ENCODE data around the gene CASS4. TPM values are rescaled to one million over a fixed set of nuclear protein-coding genes. Genes with fewer than 3 reads are reported as not detected.
A peak's percentile ranks its signal among the peaks of the same experiment; 100 is the strongest.

CASS4 gene
- total RNA-seq, 1 donor from 2014 or later = 0.17 TPM

DNA sequence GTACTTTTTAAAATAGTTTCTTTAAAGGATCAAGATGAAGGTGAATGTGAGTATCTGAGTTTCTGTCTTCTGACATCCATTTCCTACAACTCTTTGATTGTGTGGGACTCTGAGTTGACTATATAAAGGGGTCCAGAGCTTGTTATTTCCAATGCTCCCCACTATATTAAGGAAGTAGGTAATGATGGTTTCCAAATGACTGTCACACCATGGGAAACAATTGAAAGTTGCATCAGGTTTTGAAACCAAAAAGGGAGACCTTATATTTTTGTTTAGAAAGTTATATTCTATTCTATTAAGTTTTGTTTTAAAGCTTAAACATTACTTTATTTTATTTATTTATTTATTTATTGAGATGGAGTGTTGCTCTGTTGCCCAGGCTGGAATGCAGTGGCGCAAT lies 11.2 kb downstream of the CASS4 start:
- DNase-seq = no peak

DNA sequence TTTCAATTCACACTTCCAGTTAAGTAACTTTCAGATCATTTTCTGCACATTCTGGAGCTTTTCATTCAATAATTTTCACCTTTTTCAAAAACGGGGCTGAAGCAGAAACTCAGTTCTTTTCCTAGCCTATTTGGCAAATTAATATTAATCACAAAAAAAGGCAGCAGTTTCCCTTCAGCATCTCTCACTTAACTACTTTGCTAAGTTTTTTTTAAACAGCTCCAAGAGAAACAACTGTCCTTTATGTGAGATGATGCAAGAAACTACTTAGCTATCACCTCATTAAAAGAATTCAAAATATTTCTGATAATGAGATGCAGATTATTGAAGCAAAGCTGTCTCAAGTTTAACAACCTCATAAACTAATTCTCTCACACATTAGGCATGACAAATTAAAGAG lies 11.8 kb downstream of the CASS4 start:
- no peak for DNase-seq

DNA sequence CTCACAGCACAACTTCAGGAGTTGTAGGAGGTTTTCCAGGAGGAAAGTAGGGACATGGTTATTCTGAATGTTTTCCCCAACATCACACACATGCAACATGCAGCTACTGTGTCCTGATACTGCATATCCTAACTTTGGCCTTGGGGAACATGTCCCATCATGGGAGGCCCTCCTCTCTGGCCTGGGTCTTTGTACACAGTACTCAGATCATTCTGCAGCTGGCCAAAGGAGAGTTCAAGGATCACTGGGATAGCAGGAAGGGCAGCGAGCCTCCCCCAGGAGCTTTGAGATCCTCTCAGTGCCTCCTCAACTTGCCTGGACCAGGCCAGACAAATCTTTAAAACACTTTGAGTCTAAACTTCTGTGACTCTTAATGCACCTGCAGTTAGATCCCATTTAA lies 12.9 kb downstream of the CASS4 start:
- no peak for DNase-seq

DNA sequence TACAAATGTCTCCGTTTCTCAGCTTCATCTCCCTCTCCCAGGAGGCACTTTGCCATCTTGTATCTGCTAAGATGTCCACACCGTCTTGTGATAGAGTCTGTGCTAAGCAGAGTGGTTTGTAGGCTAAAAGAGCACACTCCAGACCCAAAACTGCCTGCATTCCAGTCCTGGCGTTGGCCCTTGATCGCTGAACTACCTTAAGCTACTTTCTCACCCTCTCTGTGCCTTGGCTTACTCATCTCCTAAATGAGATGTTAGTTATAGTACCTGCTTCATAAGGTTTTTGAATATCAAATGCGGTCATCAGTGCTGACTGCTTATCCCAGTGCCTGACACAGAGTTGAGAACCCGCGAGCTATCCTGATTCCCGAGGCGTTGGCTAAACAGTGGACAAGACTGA lies 14.0 kb downstream of the CASS4 start:
- no peak for DNase-seq

DNA sequence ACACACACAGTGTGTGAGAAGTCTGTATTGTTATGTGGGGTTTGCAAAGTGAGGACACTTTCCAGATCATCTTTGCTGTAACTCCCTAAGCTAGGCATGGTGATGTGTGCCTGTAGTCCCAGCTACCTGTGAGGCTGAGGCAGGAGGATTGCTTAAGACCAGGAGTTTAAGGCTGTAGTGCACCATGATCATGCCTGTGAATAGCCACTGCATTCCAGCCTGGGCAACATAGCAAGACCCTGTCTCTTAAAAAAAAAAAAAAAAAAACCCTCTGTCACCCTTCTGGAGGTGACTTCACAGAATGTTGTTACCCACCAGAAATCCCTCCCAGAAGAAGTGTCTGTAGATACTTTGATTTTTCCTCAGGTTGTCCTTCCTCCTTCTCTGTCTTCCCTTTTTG lies 14.9 kb downstream of the CASS4 start:
- DNase-seq = no peak

DNA sequence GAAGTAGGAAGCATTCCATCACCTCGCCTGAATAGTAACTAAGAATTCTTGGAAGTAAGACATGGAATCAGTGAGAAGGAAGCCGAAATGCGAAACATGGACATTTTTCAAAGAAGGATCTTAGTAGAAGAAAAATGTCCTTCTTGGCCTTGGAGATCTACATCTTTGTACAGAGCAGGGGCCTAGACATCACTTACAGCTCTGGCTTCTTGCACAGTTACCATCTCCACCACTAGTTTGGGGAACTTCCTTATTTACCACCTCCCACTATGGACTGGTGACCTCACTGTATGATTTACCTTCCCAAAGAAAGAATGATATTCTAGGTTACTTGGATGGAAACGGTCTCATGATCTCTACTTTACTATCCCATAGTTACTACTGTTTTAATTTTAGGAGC lies 15.7 kb downstream of the CASS4 start:
- DNase-seq = no peak

DNA sequence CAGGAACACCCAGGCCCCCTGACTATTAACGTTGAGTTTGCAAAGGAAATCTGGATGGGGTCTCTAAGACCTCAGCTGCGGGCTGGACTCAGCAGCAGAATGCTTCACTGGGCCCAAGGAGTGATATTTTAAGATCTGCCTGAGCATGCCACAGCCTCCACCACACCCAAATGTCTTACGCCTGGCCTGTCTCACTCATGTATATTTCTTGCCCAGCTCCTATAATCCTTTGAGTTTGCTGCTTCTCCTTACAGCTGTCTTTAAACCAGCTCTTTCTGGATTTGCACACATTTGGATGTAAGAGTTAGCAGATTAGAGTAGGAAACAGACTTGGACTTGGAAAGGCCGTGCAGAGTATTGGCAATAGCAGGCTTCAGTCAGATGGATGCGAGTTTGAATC lies 16.4 kb downstream of the CASS4 start:
- no peak for DNase-seq

DNA sequence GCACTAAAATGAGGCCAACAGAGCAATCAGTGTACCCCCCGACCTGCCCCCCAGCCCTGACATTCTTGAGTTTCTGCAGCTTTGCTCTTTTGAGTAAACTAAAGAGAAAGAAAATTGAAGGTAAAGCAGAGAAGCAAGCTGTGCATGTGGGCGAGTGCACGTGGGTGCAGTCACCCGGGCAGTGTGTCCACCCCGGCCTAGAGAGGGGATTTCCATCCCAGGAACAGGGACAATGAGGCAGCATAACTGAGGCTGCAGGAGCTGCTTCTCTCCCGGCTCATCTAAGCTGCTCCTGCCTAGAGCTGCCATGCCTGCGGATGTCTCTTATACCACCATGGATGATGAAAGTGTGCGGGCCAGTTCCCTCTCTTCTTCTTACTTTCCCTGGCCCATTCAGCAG lies 16.8 kb downstream of the CASS4 start:
- no peak for DNase-seq

DNA sequence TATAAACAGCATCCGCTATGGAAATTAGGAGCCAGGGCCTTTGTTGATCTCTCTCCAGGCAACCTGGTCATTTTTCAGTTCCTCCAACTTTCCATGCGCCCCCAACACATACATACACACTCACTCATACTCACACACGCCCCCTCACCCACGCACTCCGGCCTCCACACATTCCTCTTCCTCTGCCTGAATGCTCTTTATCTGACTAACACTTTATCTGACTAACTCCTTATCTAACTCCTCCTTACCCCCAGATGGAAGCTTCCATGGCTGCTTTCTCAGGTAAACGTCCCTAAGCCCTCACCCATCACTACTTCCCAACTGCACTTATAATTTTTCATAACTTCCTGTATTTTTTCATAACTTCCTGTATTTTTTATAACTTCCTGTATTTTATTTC lies 17.4 kb downstream of the CASS4 start:
- DNase-seq = peak; percentile 56

DNA sequence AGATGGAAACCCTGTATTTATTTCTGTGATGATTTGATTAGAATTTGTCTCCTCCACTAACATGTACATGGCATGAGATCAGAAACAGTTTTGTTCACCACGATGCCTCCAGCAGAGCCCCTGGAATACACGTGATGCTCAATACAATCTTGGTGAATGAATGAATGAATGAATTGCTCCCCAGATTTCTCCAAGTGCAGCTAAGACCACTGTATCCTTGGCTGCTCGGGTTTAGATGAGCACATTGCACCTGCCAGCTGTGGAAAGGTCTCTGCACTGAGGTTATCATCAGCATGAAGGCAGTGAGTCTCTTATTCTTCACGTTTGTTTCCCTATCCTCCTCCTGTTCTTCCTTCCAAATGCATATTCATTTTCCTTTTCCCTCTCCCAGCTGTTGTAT lies 17.9 kb downstream of the CASS4 start:
- DNase-seq = no peak

DNA sequence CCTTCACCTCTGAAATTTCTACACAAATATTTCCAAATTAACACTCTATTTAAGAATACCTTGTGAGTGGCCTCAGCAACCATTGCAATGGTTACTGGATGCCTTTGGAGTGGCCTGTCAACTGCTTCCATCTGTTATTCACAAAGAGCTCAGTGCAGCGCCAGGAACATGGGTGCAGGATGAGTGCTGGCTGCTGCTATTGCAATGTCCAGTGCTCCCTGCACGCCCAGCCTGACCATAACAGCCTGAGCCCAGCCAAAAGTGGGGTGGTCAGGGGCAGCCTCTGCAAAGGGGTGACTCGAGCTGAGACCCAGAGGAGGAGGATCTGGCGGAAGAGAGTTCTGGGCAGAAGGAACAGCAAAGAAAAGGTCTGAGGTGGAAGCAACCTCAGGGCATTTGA lies 18.4 kb downstream of the CASS4 start:
- DNase-seq = no peak

DNA sequence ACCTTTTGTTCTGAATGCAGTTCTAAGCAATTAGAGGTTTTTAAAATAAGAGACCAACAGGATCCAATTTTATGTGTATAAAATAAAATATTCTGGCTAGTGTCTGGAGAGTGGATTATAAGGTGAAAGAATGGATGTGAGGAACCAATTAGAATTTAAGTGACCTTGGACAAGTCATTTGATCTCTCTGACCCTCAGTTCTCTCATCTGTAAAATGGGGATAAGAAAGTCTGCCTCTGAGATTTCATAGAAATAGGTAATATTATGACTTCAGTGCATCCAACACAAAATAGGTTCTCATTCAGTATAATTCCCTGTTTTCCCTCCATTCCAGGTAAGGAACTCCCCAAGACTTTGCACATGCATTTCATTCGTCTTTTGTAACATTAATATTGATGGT lies 18.9 kb downstream of the CASS4 start:
- DNase-seq = no peak

DNA sequence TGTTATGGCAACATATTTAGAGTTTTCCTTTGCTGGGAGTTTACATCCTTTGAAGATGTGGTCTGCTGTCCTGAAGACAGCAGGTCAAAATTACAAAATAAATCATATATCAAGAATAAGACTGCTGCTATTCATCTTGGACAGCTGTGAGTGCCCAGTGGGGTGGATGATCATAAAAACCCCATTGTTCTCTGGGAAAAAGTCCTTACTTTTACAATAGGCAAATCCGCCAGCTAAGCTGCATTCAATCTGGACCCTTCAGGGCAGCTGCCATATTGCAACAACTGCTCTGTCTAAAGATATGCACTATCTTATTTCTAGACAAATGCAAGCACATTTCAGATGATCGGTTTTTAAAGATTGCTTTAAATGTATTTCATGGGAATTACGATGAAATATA lies 19.4 kb downstream of the CASS4 start:
- DNase-seq = no peak

DNA sequence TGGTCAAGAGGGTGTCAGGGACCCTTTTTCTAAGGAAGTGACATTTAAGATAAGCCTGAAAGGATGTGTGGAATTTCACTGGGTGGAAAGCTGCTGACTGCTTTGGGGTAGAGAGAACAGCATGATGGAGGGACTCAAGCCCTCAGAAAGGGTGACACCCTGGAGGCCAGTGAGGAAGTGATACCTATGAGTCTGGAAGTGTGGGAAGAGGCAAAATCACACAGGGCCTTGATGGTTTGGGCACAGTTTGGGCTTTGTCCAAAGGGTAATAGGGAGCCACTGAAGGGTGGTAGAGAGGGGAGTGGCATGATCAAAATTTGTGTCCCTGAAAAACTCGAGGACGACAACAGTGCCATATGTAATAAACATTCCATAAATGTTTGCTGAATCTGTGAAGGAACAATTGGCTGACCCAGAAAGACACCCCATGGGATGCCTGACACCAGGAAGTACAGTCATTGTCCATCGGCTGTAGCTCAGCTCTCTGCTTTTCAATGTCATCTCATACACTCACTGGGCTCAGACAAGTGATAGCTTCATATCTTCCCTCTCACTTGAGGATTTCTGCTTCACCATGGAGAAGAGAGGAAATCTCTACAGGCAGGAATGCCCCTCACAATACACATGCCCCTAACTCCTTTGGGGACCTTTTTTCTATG lies 21.3 kb downstream of the CASS4 start:
- DNase-seq = no peak

DNA sequence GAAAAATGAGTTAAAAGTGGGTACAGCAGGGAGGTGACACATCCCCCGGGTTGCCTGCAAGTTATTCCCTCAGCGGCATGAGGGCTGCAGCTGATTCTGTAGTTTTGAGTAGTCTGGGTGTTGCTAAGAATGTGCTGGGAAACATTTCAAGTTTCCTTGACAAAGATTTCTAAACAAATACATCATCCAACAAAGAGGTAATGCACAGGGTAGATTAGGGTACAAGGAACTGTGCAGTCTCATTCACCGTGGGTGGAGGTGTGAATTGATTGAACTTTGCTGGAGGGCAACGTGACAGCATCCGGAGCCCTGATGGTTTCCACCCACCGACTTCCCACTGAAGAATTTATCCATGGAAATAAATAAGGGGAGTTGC lies 21.8 kb downstream of the CASS4 start:
- peak; percentile 31 for DNase-seq

DNA sequence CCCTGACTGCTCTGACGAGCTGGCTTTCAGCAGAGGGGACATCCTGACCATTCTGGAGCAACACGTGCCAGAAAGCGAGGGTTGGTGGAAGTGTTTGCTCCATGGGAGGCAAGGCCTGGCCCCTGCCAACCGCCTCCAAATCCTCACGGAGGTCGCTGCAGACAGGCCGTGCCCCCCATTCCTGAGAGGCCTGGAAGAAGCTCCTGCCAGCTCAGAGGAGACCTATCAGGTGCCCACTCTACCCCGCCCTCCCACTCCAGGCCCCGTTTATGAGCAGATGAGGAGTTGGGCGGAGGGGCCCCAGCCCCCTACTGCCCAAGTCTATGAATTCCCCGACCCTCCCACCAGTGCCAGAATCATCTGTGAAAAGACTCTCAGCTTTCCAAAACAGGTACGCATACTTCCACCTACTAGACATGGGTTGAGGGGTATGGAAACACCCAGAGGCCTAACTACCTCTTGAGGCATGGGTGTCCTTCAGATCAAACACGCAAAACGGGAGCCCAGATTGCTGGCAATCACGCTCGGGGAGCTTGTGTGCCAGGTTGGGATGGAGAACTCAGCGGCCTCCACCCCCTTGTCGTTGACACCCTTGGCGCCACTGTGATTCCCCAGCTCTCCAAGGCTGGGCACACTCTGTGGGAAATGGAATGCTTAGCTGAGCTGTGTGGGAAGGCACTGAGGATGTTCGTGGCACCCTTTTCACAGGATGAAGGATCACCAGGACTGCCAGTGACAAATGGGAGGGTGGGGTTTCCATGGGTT lies 25.3 kb downstream of the CASS4 start:
- no peak for DNase-seq

DNA sequence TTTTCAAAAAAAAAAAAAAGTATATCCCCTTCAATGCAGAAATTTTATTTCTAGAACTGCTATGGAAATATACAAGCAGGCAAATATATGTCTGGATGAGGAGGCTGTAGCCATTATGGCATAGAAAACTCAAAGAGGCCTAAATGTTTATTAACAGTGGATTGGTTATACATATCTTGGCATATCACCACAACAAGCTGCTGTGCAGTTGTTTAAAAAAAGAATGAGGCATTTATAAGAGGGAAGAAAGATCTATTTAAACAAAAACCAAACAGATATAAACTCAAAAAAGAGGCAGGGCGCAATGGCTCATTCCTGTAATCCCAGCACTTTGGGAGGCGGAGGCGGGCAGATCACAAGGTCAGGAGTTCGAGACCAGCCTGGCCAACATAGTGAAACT lies 26.2 kb downstream of the CASS4 start:
- no peak for DNase-seq

DNA sequence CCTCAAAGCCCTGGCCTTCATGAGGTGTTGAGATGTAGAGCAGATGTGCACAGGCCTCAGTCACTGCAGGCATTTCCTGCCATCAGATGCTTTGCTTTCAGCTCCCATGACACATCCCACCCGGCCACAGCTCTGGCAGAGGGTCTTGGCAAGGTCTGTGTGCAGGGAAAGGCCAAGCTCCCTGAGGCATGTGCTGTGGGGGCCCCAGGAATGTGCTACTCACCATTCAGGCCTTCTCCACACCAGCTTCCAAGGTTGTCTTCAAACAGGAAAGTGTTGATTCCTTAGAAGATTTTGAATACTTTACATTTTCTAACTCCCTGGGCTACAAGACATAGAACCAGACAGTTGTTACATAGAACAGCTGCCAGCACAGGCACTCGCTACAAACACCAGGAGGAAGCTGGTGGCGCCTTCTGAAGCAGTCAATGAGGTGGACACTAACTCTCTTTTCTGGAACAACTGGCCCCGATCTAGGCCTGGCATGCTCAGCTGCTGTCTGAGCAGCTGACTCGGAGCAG lies 27.8 kb downstream of the CASS4 start:
- DNase-seq = peak; percentile 57

DNA sequence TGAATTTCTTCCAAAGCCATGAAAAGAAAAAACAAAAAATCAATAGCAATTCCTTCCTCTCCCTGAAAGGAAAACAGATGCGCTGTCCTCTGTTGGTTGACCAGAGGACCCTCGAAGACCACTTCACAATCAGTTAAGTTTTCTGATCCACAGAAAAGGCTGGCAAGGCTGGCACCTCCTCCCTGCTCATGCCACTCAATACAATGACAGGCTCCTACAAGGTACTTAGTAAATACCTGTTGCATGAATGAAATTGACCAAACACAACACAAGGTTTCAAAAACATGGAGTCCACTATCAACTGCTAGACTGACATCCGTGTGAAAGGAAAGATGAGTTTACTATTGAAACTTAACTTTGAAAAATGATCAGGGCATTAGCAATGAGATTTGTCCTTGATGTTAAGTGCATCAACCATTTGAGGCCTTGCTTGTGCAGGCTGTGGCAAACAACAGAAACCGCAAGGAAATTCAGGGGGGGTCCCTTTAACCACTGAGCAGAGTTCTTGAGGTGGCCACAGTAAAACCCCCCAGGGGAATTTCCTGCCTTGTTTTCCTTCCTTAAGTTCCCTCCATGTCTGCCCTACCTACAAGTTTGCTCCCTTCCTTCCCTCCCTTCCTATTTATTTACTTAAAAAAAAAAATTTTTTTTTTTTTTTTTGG lies 28.4 kb downstream of the CASS4 start:
- DNase-seq = no peak

DNA sequence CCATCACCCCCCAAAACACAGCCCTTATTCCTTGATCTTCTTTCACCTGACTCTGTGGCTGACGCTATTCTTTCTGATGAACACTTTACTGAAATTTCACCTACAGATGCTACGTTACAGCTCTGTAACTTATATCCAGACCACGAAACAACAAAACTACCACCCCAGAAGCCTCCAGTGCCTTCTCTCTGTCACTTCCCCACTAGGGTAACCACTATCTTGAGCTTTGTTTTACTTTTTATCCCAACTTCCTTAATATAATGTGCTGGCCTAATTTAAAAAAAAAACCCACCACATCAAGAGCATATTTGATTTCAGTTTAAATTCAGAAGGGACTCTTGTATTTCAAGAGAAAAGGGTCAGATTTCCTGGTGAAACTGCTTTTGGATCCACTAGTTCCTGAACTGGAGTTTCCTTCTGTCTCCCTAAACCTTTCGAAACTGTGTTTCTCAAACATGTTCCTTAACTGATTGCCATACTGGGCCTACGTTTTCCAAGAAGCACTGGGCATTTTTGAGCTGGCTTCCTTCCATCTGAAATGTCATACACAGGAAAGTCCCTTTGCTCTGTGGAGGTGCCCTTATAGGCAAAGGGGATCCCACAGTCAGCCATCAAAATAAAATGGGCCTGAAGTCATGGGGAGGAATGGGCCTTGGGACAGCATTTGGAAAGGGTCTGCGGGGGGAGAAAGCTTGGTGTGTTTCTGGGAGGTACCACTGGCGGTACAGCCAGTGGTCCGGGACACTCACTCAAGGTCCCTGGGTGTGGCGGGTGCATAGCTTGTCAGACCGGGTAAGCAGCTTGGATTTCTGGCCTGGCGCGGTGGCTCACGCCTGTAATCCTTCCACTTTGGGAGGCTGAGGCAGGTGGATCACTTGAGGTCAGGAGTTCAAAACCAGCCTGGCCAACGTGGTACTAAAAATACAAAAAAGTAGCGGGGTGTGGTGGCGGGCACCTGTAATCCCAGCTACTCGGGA lies 30.6 kb downstream of the CASS4 start:
- DNase-seq = no peak

DNA sequence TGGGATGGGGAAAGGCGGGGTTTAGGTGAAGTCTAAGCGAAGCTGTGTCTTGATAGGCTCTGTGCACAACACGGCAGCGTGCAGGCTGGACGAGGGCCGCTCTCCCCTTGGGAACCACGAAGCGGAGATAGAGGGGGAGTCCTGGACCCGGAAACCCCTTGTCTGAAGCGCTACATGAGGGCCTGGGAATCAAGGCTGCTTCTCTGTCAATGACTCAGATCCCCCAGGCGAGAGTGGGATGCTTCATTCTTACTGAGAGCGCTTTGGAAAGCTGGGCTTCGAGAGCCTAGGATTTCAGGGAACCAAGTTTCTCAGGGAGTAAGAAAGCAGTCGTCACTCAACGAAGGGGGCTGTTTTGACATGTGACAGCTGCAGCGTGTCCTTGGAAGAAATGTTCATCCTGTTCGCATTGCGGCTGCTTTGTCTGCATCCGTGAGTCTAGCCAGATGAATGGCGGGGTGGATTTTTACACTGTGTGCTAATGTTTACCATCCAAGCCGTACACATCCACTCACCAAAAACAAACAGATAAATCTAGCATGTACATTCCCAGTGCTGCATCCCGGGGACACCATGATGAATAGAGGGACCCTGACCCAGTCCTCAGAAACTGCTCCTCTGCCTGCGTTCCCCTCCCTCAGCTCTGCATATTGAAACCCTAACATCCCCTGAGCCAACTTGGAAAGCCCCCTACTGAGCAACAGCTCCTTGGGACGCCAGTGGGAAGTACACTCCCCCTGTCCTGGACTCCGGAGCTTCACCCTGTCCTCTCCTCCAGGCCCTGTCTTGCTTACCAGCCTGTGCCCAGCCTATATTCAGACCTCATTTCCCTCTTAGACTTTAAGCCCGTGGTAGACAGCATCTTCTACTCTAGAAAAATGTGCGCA lies 31.8 kb downstream of the CASS4 start:
- DNase-seq = peak; percentile 13

DNA sequence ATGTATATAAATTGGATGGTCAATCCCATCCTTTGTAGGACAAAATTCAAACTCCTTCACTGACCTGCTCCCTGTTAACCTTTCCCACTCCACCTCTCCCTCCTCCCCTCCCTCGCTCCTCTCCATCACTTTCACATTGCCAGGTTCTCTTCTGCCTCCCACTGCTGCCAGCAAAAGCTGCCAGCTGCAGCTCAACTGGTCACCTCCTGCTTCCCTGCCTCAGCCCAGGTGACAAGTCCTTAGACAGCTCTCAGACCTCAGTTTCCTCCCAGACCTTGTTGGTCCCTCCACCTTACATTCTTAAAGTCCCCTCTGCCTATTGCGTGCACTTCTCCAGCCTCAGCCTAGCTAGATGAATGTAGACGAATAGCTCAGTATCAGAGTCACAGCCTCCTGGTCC lies 33.1 kb downstream of the CASS4 start:
- no peak for DNase-seq
